Panc1 (cell line): ENCODE data around the gene UST. TPM values are rescaled to one million over a fixed set of nuclear protein-coding genes. Genes with fewer than 3 reads are reported as not detected.
"Not testable (repeated sequence)": the region's sequence is repeated elsewhere in the genome, so short reads cannot be mapped to it uniquely, and the experiment has no call there.

ENCODE experiments used
- ATAC-seq: fragments of 200-7000 bp; cut with Tn5 transposase; 2 replicates; pipeline ENCODE4 v1.9.1; 2020; ENCODE audit warnings: mild to moderate bottlenecking, moderate library complexity
- BruUV-seq: library from RNA; stranded (reverse); fragments of 400-500 nt; replicated peaks from 2 replicates; lab custom pipeline; 2021; lab: Mats Ljungman, UMichigan
- CTCF ChIA-PET: fragments of 300-600 bp; sonication (Branson Sonifier 250); formaldehyde crosslinking; loops from one replicate; lab custom pipeline; 2022; ENCODE audit warnings: antibody characterized with exemption; lab: Charles Lee
- POLR2A ChIA-PET: fragments of 300-600 bp; sonication (Branson Sonifier 250); formaldehyde crosslinking; loops from one replicate; lab custom pipeline; 2022; ENCODE audit warnings: antibody characterized with exemption; lab: Charles Lee
- DNase-seq: peaks from one replicate; pipeline ENCODE4 v3.0.0-alpha.2; 2010; ENCODE audit warnings: low read depth, low spot score
- H3K27ac ChIP-seq: 2 replicates; pipeline ENCODE4 v1.5.1; 2011; ENCODE audit warnings: mild to moderate bottlenecking, low read length, inconsistent platforms
- H3K27me3 ChIP-seq: fragments of 200-500 bp; sonication (Bioruptor generic); 2 replicates; pipeline ENCODE4 v1.6.0; 2014; ENCODE audit warnings: low read length, inconsistent platforms; ENCODE audit not compliant: control insufficient read depth, insufficient read depth
- H3K36me3 ChIP-seq: fragments of 200-500 bp; sonication (Bioruptor generic); 2 replicates; pipeline ENCODE4 v1.5.1; 2014; ENCODE audit warnings: inconsistent platforms, mild to moderate bottlenecking, low read length, moderate library complexity; ENCODE audit not compliant: control insufficient read depth, insufficient read depth
- H3K4me1 ChIP-seq: 2 replicates; pipeline ENCODE4 v1.5.1; 2011; ENCODE audit warnings: inconsistent platforms, mild to moderate bottlenecking, low read length, moderate library complexity; ENCODE audit not compliant: control insufficient read depth, insufficient read depth
- H3K4me3 ChIP-seq, 2 experiments: 2 replicates each; pipeline ENCODE4 v1.5.1; 2011 to 2012; ENCODE audit warnings: low read depth in 2 of 2, low read length in 2 of 2, mild to moderate bottlenecking in 2 of 2, inconsistent platforms in 1 of 2, moderate library complexity in 1 of 2
- H3K9me3 ChIP-seq: fragments of 200-500 bp; sonication (Bioruptor generic); 2 replicates; pipeline ENCODE4 v1.5.1; 2014; ENCODE audit warnings: low read depth, mild to moderate bottlenecking, inconsistent platforms, low read length, moderate library complexity; ENCODE audit not compliant: control insufficient read depth, insufficient read depth
- POLR2AphosphoS5 ChIP-seq: IDR thresholded peaks from 2 replicates; pipeline ENCODE4 v1.6.1; 2012; ENCODE audit warnings: mild to moderate bottlenecking, low read depth, low read length, moderate library complexity
- SIN3A ChIP-seq: IDR thresholded peaks from 2 replicates; pipeline ENCODE4 v1.6.1; 2012; ENCODE audit warnings: low read depth, mild to moderate bottlenecking, low read length, moderate library complexity, borderline replicate concordance; ENCODE audit not compliant: insufficient read depth
- TCF7L2 ChIP-seq: IDR thresholded peaks from 2 replicates; pipeline ENCODE4 v1.6.1; 2011; ENCODE audit warnings: mild to moderate bottlenecking, low read depth, low read length, inconsistent platforms
- in situ Hi-C: cut with HindIII; loops from 2 replicates; pipeline ENCODE4 v1.10.0; 2016; ENCODE audit warnings: low sequenced_read_pairs, low pct_unique_long_range_greater_than_20kb
- intact Hi-C: fragments of 100-400 bp; cut with micrococcal nuclease; formaldehyde crosslinking; loops from one replicate; pipeline ENCODE4 v1.10.0; 2022; ENCODE audit not compliant: unreplicated experiment
- total RNA-seq: library from RNA; stranded (reverse); gene quantifications from one replicate; pipeline ENCODE4 v1.2.1, GENCODE V29; 2021; ENCODE audit not compliant: unreplicated experiment
- TF ChIP-seq, protein P1 (sequence below): fragments of 450-650 bp; IDR thresholded peaks from 2 replicates; pipeline ENCODE4 v1.5.1; 2017; ENCODE audit warnings: mild to moderate bottlenecking
- TF ChIP-seq, protein P2 (sequence below), 2 experiments: IDR thresholded peaks; 2 replicates each; pipeline ENCODE4 v1.6.1; 2011 to 2012; ENCODE audit warnings: low read depth in 2 of 2, control low read depth in 1 of 2, low read length in 1 of 2, mild to moderate bottlenecking in 1 of 2, moderate library complexity in 1 of 2; ENCODE audit not compliant: insufficient read depth in 1 of 2

The UST gene
- total RNA-seq, 1 experiment from 2014 or later, result 0.15 TPM

DNA sequence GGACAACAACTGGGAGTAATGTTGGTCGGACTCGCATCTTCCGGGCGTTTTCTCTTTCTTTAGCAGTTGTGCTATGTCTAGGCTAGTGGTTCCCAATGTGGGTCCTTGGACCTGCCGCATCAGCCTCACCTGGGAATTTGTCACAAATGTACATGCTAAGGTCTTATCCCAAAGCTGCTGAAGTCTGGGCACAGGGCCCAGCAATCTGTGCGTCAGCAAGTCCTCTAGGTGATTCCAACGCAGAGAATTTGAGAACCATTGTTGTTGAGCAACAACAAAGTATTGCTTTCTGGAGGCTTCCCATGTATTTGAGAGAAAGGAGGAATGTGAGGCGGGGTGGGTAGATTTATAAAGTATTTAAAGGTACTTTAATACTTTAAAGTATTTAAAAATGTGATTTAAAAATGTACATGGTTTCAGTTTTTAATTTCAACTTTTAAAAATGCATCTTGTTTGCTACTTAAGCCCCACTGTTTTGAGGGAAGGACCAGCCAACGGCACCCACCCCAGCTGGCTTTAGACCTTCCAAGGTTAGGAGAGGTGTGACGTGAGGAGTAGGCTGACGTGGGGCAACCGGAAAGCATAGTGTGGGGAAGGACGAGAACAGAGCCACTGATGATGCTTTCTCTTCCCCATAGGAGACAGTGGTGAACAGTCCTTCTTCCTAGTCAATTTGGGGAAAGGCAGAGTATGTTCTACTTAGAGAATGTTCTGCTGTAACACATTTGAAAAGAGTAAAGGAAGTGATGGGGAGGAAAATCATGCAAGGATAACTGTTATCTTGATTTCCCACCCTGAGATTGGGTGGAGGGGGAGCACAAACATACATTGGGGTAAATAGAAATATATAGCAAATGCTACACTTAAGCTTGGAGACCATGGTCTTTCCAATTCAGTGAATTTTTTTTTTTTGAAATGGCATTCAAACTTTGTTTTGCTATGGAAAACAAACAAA lies 4.3 kb downstream of the UST start:
- H3K4me3 ChIP-seq, result no peak overlapping the region
- no peaks in the 10 kb centered on the region for H3K36me3 ChIP-seq
- DNase-seq, result no peak
- in situ Hi-C loops (no loop called here), intact Hi-C loops (no loop called here)
- ATAC-seq, result no peak
- TF ChIP-seq, protein P1, sequence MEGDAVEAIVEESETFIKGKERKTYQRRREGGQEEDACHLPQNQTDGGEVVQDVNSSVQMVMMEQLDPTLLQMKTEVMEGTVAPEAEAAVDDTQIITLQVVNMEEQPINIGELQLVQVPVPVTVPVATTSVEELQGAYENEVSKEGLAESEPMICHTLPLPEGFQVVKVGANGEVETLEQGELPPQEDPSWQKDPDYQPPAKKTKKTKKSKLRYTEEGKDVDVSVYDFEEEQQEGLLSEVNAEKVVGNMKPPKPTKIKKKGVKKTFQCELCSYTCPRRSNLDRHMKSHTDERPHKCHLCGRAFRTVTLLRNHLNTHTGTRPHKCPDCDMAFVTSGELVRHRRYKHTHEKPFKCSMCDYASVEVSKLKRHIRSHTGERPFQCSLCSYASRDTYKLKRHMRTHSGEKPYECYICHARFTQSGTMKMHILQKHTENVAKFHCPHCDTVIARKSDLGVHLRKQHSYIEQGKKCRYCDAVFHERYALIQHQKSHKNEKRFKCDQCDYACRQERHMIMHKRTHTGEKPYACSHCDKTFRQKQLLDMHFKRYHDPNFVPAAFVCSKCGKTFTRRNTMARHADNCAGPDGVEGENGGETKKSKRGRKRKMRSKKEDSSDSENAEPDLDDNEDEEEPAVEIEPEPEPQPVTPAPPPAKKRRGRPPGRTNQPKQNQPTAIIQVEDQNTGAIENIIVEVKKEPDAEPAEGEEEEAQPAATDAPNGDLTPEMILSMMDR, result no peak
- peaks cover 3% of the 10 kb centered on the region for H3K4me1 ChIP-seq
- BruUV-seq, result no TSS peak
- H3K9me3 ChIP-seq, result no peaks in the 10 kb centered on the region
- CTCF ChIA-PET, result no interaction called here
- POLR2A ChIA-PET, result no interaction called here
- H3K27me3 ChIP-seq, result peaks cover 25% of the 10 kb centered on the region
- H3K27ac ChIP-seq, result no peak overlapping the region

DNA sequence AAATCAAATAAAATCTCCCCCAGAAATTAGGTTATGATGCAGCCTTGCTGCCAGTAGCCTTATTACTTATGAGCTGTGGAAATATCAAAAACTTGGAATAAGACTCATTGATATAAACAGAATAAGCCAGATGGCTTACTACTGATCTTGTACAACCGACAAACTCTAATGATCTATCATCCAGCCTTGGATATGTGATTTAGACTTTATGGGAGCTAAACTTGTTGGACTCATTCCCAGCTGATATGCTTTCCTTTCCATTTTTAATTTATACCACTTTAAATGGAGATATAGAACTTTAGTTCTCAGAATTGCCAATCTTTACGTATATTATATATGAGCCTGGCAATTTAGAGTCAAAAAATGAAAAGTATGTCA lies 5.0 kb downstream of the UST start:
- peaks cover 23% of the 10 kb centered on the region for H3K27me3 ChIP-seq
- POLR2A ChIA-PET, result no interaction called here
- no TSS peak for BruUV-seq
- TF ChIP-seq TCF7L2 (no peak), POLR2AphosphoS5 (no peak), SIN3A (no peak)
- TF ChIP-seq, protein P2, sequence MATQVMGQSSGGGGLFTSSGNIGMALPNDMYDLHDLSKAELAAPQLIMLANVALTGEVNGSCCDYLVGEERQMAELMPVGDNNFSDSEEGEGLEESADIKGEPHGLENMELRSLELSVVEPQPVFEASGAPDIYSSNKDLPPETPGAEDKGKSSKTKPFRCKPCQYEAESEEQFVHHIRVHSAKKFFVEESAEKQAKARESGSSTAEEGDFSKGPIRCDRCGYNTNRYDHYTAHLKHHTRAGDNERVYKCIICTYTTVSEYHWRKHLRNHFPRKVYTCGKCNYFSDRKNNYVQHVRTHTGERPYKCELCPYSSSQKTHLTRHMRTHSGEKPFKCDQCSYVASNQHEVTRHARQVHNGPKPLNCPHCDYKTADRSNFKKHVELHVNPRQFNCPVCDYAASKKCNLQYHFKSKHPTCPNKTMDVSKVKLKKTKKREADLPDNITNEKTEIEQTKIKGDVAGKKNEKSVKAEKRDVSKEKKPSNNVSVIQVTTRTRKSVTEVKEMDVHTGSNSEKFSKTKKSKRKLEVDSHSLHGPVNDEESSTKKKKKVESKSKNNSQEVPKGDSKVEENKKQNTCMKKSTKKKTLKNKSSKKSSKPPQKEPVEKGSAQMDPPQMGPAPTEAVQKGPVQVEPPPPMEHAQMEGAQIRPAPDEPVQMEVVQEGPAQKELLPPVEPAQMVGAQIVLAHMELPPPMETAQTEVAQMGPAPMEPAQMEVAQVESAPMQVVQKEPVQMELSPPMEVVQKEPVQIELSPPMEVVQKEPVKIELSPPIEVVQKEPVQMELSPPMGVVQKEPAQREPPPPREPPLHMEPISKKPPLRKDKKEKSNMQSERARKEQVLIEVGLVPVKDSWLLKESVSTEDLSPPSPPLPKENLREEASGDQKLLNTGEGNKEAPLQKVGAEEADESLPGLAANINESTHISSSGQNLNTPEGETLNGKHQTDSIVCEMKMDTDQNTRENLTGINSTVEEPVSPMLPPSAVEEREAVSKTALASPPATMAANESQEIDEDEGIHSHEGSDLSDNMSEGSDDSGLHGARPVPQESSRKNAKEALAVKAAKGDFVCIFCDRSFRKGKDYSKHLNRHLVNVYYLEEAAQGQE (IDR thresholded peaks at IDR 0.05; ENCODE audit: insufficient read depth in 1 of 2, low read depth in 2 of 2, low read length in 1 of 2), result no peak
- TF ChIP-seq, protein P1, result no peak
- no peaks in the 10 kb centered on the region; the same call in none of the 2 replicates for H3K4me1 ChIP-seq
- CTCF ChIA-PET, result no interaction called here
- H3K9me3 ChIP-seq, result no peaks in the 10 kb centered on the region
- DNase-seq, result no peak
- H3K4me3 ChIP-seq, result no peak overlapping the region
- no peak overlapping the region for H3K27ac ChIP-seq
- in situ Hi-C loops, result no loop called here
- ATAC-seq, result no peak
- intact Hi-C loops, result no loop called here
- no peaks in the 10 kb centered on the region for H3K36me3 ChIP-seq

GRCh38 chr6:148755379-148755778 lies 8.5 kb downstream of the UST start:
- DNase-seq, H3K27ac ChIP-seq, POLR2A ChIA-PET, BruUV-seq, H3K4me3 ChIP-seq, H3K4me1 ChIP-seq, H3K9me3 ChIP-seq, H3K27me3 ChIP-seq, CTCF ChIA-PET, H3K36me3 ChIP-seq, intact Hi-C loops, in situ Hi-C loops, ATAC-seq: not testable (repeated sequence)
